Caki2 (cell line): ENCODE measurements around the gene SCARB2. TPM values are rescaled to one million over a fixed set of nuclear protein-coding genes. Genes with fewer than 3 reads are reported as not detected.

Experiments
- DNase-seq: peaks from one replicate; pipeline ENCODE4 v3.0.0-alpha.2; 2015; ENCODE audit warnings: low read depth
- in situ Hi-C: cut with HindIII; loops from 2 replicates; pipeline ENCODE4 v1.10.0; 2016; ENCODE audit warnings: low sequenced_read_pairs, low pct_unique_long_range_greater_than_20kb, mixed read lengths
- total RNA-seq: library from RNA; depleted of rRNA; stranded (reverse); fragments of >200 nt; shearing (Covaris generic); gene quantifications from 2 replicates; pipeline ENCODE4 v1.2.3, GENCODE V29; 2014; ENCODE audit warnings: low replicate concordance; rRNA removed

Gene SCARB2
- total RNA-seq, 1 experiment from 2014 or later: 94.3 TPM

- DNase-seq: no peak
- in situ Hi-C loops: no loop called here
Measured at GRCh38 chr4:76116821-76117220, 96.8 kb downstream of the SCARB2 start.

Other genes starting within 250 kb of the SCARB2 start
- 14.9 and 22.1 TPM in 2 replicates for gene SDAD1, start 222.9 kb downstream of the SCARB2 start, total RNA-seq
- not detected in 2 replicates for gene CXCL9, start 206.3 kb downstream of the SCARB2 start, total RNA-seq
- gene CXCL10, start 190.3 kb downstream of the SCARB2 start, total RNA-seq: 0.52 TPM in 1 of 2 replicates, not detected in the other
- gene CXCL11, start 177.8 kb downstream of the SCARB2 start, total RNA-seq: not detected in 2 replicates
- not detected in 2 replicates for gene ART3, start 139.1 kb downstream of the SCARB2 start, total RNA-seq
- gene NUP54, start 65.4 kb downstream of the SCARB2 start, total RNA-seq: 38.6 and 51.8 TPM in 2 replicates
- gene FAM47E, start 37.9 kb upstream of the SCARB2 start, total RNA-seq: 2.0 TPM in 1 of 2 replicates, not detected in the other
- 1.2 and 1.5 TPM in 2 replicates for gene STBD1, start 92.9 kb upstream of the SCARB2 start, total RNA-seq
- gene CCDC158, start 207.3 kb upstream of the SCARB2 start, total RNA-seq: not detected in 2 replicates
- 20.2 and 33.9 TPM in 2 replicates for gene SHROOM3, start 221.4 kb upstream of the SCARB2 start, total RNA-seq